GM19455 (cell line): ENCODE measurements around the gene STAT1.
"Not testable (repeated sequence)": the region's sequence is repeated elsewhere in the genome, so short reads cannot be mapped to it uniquely, and the experiment has no call there.

Source experiments
- ATAC-seq: cut with Tn5 transposase; IDR thresholded peaks from one replicate; pipeline ENCODE4 v1.9.1; 2021; ENCODE audit not compliant: unreplicated experiment

The STAT1 gene

DNA sequence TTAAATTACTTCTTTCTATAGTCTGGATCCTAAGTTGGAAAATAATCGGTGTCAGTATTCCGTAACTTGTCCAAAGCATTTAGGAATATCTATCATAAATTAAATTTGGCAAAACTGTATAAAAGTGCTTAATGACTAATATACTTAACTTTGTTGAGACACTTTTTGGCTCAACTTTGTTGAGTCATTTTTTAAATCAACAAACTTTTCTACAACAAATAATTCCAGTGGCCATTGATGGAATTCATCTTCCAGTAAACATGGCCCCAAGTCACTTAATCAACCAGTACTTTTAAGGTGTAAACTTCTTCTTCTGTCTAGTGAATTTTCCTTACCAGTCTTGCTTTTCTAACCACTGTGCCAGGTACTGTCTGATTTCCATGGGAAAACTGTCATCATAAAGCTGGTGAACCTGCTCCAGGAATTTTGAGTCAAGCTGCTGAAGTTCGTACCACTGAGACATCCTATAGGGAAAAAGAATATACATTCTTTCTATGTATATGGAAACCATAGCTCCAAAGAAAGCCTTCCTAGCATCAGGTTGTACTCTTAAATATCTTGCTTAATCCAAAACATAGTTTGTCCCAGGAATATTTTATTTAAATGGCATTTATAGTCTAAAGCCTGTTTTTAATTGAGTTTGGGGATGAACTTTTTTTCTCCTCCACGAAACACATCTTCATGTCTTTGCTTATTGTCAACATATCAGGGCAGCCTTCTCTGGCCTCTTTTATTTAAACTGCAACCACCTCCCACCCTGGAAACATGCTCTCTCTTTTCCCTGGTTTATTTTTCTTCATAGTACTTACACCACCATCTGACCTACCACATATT is 4.2 kb downstream of the STAT1 start:
- no peak for ATAC-seq

DNA sequence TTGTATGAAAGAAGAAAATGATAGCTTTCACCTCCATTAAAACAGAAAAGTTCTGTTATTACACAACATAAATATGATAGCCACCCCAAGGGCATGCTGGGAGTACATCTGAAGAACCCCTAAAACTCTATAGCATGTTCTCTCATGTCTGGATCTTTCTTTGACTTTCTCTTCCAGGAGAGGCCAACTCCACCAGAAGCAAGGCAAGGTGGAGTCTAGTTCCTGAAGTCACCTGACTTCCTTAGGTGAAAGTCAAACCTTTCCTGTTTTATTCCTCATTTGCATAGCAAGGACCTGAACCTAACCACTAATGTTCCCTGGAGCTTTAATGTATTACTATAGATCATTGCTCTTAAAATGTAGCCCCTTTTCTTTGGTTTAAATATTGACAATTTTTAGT is 5.7 kb downstream of the STAT1 start:
- no peak for ATAC-seq

DNA sequence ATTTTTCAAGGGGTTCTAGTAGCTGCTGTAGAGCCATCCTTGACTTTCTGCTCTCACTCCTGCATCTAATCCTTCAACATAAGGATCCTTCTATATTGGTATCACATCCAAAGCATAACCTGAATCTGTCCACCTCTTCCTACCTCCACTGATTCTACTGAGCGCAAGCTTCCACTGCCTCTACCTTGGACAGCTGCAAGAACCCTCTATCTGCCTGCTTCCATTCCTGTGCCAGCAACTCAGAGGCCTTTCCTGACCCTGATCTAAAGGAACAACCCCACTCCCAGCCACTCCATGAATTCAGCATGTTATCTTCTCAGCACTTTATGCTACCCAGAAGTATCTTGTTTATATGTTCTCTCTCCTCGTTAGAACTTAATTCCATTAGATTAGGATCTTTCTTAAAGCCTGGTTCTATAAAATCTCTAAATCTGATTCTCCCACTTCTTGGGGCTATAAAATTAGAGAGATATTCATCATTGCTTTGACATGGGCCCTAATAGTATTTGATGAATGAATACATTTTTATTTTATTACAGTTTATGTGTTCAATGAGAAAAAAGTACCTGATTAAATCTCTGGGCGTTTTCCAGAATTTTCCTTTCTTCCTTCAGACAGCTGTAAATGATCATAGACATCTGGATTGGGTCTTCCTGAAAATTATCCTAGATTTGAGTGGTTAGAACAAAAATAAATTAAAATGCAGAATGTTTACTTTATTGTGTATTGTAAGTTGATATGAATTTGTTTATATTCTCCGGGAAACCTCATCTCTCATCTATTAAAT is 6.8 kb downstream of the STAT1 start:
- no peak for ATAC-seq

DNA sequence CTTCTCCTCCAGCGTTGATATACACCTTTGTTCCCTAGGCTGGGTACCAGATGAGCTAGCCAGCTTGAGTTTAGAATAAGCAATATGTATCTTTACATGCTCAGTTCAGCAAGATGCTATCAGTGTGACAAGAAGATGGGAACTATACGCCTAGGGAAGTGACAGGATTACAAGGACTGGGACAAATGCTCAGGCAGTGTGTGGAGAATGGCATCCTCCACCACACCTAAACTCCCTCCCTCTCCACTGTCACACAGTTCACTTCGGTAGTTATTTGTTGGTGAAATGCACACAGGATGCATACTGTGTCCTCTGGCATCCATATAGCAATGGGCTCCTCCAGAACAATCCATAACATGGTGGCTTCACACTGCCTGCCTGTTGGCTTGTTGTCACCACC is 7.7 kb downstream of the STAT1 start:
- ATAC-seq = no peak

DNA sequence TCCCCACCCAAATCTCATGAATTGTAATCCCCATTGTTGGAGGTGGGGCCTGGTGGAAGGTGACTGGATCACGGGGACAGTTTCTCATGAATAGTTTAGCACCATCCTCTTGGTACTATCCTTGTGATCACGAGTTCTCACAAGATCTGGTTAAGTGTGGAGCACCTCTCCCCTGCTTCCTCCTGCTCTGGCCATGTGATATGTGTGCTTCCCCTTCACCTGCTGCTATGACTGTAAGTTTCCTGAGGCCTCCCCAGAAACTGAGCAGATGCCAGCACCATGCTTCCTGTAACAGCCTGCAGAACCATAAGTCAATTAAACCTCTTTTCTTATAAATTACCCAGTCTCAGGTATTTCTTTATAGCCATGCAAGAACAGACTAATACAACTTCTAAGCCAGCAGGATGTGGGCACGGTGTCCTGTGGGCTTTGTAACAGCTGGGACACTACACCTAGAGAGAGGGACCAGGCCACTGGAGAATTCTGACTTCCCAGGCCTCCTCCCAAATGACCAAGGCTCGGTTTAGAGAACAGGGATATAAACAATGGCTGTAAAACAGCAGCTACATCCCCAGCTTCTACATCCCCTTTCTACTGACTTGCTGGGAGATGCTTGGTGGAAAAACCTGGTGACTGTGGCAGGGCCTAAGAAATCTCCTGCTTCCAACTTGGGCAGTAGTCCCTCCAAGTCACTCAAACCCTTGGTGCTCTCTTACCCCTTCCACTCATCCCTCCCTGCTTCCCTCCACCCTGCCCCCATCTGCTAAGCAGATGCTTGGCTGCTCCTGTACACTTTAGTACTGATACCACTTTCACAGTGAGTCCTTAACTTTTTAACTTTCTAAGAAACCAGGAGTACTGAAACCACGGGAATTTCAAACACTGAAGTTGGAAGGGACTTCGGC is 10.3 kb downstream of the STAT1 start:
- no peak for ATAC-seq

DNA sequence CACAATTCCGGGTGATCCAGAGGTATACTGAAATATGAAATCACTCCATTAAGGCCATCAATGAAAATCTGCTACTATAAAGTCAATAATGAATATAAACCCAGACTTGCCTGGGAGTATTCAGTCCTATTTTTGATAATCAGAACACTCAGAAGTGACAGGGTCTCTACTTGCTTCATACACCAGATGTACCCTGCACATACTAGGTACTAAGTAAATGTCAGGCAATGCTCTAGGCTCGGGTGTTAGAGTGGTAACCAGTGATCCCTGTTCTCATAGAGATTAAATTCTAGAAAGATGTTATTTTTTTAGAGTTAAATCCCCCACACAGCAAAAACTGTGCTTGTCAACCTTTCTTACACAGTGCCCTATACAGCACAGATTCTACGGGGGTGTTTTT is 12.3 kb downstream of the STAT1 start:
- no peak for ATAC-seq

DNA sequence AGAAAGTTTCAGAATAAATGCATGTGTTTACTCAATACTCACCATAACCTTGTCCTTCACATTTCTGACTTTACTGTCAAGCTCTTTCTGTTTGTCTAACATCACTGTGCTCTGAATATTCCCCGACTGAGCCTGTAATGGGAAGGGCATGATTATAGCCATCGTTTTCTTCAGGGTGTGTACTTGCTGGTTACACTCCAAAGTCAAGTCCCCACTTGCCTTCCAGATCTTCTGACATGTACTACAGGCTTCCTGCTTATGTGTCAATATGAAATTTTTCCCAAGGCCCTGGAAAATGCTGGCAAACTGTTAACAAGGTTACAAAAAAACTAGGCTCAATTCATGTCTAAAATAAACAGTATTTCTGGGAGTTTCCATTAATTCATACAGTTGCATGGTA is 12.9 kb downstream of the STAT1 start:
- ATAC-seq = no peak

DNA sequence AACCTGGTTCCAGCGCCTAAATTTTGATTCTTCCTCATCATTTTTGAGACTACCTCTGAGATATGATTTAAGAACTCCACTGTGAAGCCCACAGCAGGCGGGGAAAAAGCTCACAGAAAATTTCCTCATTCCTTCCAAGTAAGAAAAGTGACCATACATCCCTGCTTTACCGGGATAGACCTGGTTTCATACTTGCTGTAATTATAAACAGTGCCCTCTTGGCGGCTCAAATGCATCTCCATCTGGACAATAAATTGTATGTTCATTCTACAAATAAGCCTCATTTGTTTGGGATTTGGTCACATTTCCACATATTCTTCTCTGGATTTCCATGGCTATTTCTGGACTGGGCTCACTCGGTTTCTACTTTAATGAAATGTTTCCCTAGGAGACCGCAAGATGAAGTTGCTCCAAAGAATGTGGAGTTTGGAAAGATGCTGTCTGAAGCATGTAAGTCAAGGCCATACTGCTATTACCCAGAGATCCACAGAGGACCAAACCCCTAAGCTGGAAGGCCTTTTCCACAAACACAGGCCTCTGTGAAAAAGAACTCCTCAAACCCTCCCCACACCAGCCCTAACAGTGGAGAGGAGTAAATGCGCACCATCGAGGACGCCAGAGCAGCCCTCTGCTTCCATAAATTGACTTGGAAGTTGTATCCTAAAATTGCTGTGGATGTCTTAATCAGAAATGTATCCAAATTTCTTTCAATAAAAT is 13.9 kb downstream of the STAT1 start:
- no peak for ATAC-seq

DNA sequence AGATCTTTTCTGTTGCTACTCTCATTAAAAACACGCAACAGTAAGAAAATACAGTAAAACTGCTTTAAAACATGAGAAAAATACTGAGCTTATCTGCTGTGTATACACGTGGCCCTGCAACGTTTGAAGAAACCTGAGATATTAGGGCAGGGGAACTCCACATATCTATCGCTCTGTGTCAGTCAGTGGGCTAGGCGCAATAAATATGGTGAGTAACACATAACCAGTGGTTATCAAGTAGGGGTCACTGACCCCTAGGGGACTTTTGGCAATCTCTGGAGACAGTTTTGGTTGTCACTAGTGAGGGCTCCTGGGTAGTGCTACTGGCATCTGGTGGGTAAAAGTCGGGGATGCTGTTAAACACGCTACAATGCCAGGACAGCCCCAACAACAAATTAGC is 14.9 kb downstream of the STAT1 start:
- ATAC-seq = no peak

DNA sequence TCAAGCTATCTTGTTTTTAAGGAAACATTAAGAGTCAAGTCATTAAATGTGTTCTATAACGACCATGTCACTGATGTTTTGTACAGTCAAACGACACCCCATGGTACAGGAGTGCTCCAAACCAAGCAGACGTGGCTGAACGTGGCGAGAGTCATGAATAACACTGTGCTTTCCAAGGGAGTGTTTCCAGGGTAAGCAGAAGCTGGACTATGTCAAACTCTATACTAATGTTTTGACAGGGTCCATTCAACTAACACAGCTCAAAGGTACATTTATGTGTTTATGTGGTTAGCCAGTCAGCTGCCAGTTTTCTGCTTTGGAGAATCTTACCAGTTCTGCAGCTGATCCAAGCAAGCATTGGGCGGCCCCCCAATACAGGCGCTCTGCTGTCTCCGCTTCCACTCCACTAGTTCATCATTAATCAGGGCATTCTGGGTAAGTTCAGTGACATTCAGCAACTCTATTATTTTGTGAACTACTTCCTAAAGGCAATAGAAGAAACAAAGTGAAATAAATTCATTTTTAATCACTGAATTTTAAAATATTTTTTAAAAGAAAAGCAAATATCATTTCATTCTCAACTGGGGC is 16.4 kb downstream of the STAT1 start:
- ATAC-seq = no peak

DNA sequence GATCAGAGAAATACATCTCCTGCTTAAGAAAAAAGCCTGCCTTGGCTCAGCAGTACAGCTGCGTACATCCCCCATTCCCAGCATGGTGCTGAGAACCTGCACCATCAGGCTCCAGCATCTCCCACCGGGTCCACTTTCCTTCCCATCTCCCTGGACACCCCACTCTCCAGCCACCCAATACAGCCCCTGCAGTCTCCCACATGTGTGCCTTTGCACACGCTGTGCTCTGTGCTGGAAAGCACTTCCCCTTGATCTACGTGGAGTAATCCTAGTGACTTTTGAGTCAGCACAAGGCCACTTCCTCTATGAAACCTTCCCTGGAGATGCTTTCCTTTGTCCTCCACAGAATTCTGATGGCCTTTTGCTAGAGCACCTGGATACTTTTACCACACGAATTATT is 17.0 kb downstream of the STAT1 start:
- ATAC-seq = no peak

DNA sequence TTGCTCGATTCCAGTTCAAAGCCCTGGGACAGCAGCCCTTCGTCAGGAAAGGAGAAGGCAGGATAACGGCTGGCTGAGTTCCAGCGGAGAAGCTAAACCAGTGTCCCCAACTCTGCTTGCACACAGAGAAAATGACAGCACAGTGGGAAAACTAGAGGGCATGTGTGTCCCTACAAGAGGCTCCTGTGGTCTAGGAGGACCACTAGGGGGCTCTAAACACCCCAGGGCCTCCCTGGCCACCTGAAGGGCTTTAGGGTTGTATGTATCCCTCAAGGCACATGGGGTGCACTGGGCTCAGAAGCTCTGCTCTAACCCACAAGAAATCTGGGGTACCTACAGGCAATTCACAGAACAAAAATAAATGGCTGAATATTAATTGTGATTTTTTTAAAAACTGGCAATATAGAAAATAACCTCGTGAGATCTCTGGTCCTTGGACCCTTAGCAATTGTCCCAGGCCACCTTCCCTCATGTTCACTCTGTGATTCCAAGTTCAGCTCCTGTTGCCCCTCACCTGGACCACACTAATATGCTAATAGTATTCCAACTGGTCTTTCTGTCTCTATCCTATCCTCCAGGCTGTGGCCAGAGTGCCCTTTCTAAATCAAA is 17.5 kb downstream of the STAT1 start:
- ATAC-seq = no peak

DNA sequence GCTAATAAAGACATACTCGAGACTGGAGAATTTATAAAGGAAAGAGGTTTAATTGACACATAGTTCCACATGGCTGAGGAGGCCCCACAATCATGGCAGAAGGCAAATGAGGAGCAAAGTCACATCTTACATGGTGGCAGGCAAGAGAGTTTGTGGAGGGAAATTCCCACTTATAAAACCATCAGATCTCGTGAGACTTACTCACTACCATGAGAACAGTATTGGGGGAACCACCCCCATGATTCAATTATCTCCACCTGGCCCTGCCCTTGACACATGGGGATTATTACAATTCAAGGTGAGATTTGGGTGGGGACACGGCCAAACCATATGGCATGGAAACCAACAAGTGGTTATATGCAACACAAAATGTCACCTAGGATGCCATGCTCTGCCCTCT is 18.7 kb downstream of the STAT1 start:
- ATAC-seq = not testable (repeated sequence)

DNA sequence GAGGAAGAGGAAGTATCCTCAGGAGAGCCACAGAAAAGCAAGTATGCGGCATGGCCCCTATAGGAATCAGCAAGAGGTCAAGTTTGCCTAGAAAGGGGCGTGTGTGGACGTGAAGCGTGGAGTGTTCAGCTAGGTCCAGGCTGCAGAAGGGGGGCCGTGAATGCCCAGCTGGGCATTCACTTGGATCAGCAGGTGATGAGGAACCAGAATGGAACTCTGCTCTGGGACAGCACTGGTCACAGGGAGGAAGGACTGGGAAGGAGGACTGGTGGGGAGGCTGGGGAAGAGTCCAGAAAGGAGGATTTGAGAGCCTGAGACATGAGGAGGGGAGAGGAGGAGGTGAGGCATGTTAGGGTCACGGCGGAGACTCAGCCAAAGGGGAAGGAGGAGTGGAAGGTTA is 19.8 kb downstream of the STAT1 start:
- ATAC-seq = no peak

DNA sequence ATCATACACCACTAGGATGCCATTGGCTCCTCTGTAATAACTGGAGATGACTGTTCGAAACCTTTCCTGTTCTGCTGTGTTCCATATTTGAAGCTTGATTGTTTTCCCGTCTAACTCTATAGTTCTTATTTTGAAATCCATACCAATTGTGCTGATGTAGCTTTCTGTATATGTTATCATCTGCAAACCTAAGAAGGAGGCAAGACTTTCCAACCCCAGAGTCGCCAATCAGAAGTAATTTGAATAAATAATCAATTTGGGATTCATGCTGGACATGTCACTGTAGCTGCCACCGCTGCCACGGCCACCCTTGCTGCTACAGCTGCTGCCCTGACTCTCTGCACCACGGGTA is 20.7 kb downstream of the STAT1 start:
- no peak for ATAC-seq

DNA sequence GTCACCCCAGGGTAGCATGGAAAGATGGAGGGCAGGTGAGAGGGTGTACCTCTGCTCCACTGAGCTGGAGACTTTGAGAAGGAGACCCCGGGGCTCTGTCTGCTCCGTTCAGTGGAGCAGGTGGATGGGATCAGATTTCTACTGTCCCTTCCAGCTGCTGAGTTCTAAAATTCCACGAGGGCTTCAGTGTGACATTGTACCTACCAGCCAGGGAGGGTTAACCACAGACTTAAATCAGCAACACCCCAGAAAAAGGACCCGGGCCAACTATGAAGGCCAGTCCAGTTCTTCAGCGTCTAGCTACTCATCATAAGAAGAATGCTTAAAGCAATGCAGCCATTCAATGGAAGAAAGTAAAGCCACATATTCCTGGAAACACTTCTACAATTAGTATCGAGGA is 23.8 kb downstream of the STAT1 start:
- ATAC-seq = no peak

DNA sequence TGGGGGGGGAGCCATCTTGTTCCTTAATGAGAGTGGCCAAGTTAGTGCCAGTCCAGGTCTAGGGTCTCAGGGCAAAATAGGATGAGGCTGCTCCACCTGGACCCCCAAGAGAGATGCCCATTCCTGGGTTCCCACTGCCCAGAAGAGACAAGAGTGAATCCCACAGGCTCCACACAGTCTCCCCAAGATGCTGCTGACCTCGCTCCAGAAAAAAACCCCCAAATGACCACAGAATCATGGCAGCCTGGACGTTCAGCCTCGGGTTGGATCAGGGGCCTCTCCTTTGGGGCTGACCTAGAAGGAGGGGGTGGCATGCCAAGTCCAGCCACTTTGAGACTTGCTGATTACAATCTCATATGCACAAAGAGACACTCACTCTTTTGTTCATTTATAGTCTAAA is 25.1 kb downstream of the STAT1 start:
- ATAC-seq = no peak

DNA sequence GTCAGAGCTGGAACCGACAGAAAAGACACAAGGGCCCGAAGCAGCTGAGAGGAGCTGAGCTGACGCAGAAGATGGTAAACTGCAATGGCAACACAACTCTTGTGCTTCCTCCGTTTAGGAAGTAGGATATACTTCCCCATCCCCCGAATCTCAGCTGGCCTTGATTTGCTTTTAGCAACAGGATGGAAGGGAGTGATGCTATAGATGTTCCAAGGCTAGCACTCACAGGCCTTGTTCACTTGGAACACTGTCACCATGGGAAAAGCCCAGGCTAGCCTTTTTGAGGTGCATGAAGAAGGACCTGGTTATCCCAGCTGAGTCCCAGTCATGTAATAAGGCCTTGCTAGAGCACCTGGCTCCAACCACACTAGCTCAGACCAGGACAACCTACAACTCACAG is 26.0 kb downstream of the STAT1 start:
- ATAC-seq = no peak

DNA sequence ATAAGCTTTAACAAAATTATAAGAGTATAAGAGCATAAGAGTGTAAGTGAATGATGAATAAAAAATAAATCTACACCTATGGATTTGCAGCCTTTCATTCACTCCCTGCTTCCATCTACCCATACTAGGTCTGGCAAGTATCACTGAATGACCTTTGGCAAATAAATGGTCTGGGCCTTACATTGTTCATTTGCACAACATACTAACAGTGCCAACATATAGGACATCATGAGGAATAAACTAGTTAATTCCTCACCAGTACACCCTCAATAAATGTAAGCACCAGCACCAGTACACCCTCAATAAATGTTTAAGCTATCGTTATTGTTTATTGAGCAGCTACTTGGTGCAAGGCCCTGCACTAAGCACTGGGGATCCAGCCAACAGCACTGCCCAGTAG is 26.9 kb downstream of the STAT1 start:
- ATAC-seq = no peak
